ENCODE results near the gene STAB1.

Gene STAB1

GRCh38 chr3:52473026-52473425 is 22.1 kb upstream of the STAB1 start:
- DNase-seq (ENCODE audit: extremely low read depth, low read depth), result no peak
- H3K4me3 ChIP-seq (replicated peaks; ENCODE audit: low read depth, low read length), result no peak overlapping the region
- TF ChIP-seq CTCF (IDR thresholded peaks at IDR 0.05; ENCODE audit: low read depth, low read length, missing control alignments), result no peak

GRCh38 chr3:52477076-52477795 is 17.9 kb upstream of the STAB1 start:
- no peak overlapping the region for H3K4me3 ChIP-seq (replicated peaks; ENCODE audit: low read depth, low read length)
- no peak for DNase-seq (ENCODE audit: extremely low read depth, low read depth)
- TF ChIP-seq CTCF (IDR thresholded peaks at IDR 0.05; ENCODE audit: low read depth, low read length, missing control alignments), result no peak

GRCh38 chr3:52477796-52478095 is 17.4 kb upstream of the STAB1 start:
- no peak overlapping the region for H3K4me3 ChIP-seq (replicated peaks; ENCODE audit: low read depth, low read length)
- no peak for TF ChIP-seq CTCF (IDR thresholded peaks at IDR 0.05; ENCODE audit: low read depth, low read length, missing control alignments)
- no peak for DNase-seq (ENCODE audit: extremely low read depth, low read depth)

GRCh38 chr3:52479037-52479876 is 15.9 kb upstream of the STAB1 start:
- no peak overlapping the region for H3K4me3 ChIP-seq (replicated peaks; ENCODE audit: low read depth, low read length)
- TF ChIP-seq CTCF (IDR thresholded peaks at IDR 0.05; ENCODE audit: low read depth, low read length, missing control alignments), result no peak
- no peak for DNase-seq (ENCODE audit: extremely low read depth, low read depth)

- H3K4me3 ChIP-seq (replicated peaks; ENCODE audit: low read depth, low read length), result no peak overlapping the region
- DNase-seq (ENCODE audit: extremely low read depth, low read depth), result no peak
- no peak for TF ChIP-seq CTCF (IDR thresholded peaks at IDR 0.05; ENCODE audit: low read depth, low read length, missing control alignments)
Observed at GRCh38 chr3:52479877-52480575, 15.1 kb upstream of the STAB1 start.

GRCh38 chr3:52480768-52481715 is 14.1 kb upstream of the STAB1 start:
- TF ChIP-seq CTCF (IDR thresholded peaks at IDR 0.05; ENCODE audit: low read depth, low read length, missing control alignments), result no peak
- H3K4me3 ChIP-seq (replicated peaks; ENCODE audit: low read depth, low read length), result no peak overlapping the region
- no peak for DNase-seq (ENCODE audit: extremely low read depth, low read depth)
